ENCODE measurements around the gene ZFAND6.
"Not testable (repeated sequence)": the region's sequence is repeated elsewhere in the genome, so short reads cannot be mapped to it uniquely, and the experiment has no call there.

ZFAND6 gene

GRCh38 chr15:80099241-80099640, 39.8 kb downstream of the ZFAND6 start:
- no peak for DNase-seq (ENCODE audit: low read depth)

- DNase-seq (ENCODE audit: low read depth) = not testable (repeated sequence)
These were observed 40.2 kb downstream of the ZFAND6 start for GRCh38 chr15:80099662-80100061.

- DNase-seq (ENCODE audit: low read depth) = no peak
These were observed 40.8 kb downstream of the ZFAND6 start for GRCh38 chr15:80100247-80100646.

GRCh38 chr15:80105193-80105592, 45.7 kb downstream of the ZFAND6 start:
- no peak for DNase-seq (ENCODE audit: low read depth)

- peak; percentile 13 for DNase-seq (ENCODE audit: low read depth)
These were observed 46.1 kb downstream of the ZFAND6 start for GRCh38 chr15:80105595-80105994.

GRCh38 chr15:80106051-80106450, 46.6 kb downstream of the ZFAND6 start:
- DNase-seq (ENCODE audit: low read depth) = no peak

- DNase-seq (ENCODE audit: low read depth) = no peak
These were observed 47.7 kb downstream of the ZFAND6 start for GRCh38 chr15:80107204-80107603.

- no peak for DNase-seq (ENCODE audit: low read depth)
These were observed 48.3 kb downstream of the ZFAND6 start for GRCh38 chr15:80107774-80108173.

- DNase-seq (ENCODE audit: low read depth) = no peak
These were observed 49.9 kb downstream of the ZFAND6 start for GRCh38 chr15:80109388-80109787.

GRCh38 chr15:80110920-80111319, 51.4 kb downstream of the ZFAND6 start:
- DNase-seq (ENCODE audit: low read depth) = no peak

- no peak for DNase-seq (ENCODE audit: low read depth)
These were observed 54.6 kb downstream of the ZFAND6 start for GRCh38 chr15:80114114-80114513.

GRCh38 chr15:80115021-80115420, 55.5 kb downstream of the ZFAND6 start:
- DNase-seq (ENCODE audit: low read depth) = no peak

GRCh38 chr15:80118956-80119355, 59.5 kb downstream of the ZFAND6 start:
- no peak for DNase-seq (ENCODE audit: low read depth)

GRCh38 chr15:80120636-80121035, 61.2 kb downstream of the ZFAND6 start:
- no peak for DNase-seq (ENCODE audit: low read depth)

GRCh38 chr15:80121546-80121945, 62.1 kb downstream of the ZFAND6 start:
- DNase-seq (ENCODE audit: low read depth) = no peak

- DNase-seq (ENCODE audit: low read depth) = no peak
These were observed 63.6 kb downstream of the ZFAND6 start for GRCh38 chr15:80123034-80123433.

GRCh38 chr15:80127253-80127652, 67.8 kb downstream of the ZFAND6 start:
- not testable (repeated sequence) for DNase-seq (ENCODE audit: low read depth)

- DNase-seq (ENCODE audit: low read depth) = no peak
These were observed 68.4 kb downstream of the ZFAND6 start for GRCh38 chr15:80127911-80128310.

GRCh38 chr15:80132382-80132781, 72.9 kb downstream of the ZFAND6 start:
- no peak for DNase-seq (ENCODE audit: low read depth)

GRCh38 chr15:80136854-80137253, 77.4 kb downstream of the ZFAND6 start:
- no peak for DNase-seq (ENCODE audit: low read depth)

- DNase-seq (ENCODE audit: low read depth) = no peak
These were observed 79.5 kb downstream of the ZFAND6 start for GRCh38 chr15:80138961-80139360.

- no peak for DNase-seq (ENCODE audit: low read depth)
These were observed 81.4 kb downstream of the ZFAND6 start for GRCh38 chr15:80140909-80141308.

- DNase-seq (ENCODE audit: low read depth) = no peak
These were observed 82.6 kb downstream of the ZFAND6 start for GRCh38 chr15:80141916-80142598.

- no peak for DNase-seq (ENCODE audit: low read depth)
These were observed 83.2 kb downstream of the ZFAND6 start for GRCh38 chr15:80142646-80143045.
